ENCODE data around the gene DHX35. TPM values are rescaled to one million over a fixed set of nuclear protein-coding genes. Genes with fewer than 3 reads are reported as not detected.

DHX35 gene
- total and polyA plus RNA-seq, 10 of the 15 experiments (the other 5 are each of a cell fraction or from before 2014, with no cell fraction given) = 4.3 to 21.6 (median 14.9) TPM

DNA sequence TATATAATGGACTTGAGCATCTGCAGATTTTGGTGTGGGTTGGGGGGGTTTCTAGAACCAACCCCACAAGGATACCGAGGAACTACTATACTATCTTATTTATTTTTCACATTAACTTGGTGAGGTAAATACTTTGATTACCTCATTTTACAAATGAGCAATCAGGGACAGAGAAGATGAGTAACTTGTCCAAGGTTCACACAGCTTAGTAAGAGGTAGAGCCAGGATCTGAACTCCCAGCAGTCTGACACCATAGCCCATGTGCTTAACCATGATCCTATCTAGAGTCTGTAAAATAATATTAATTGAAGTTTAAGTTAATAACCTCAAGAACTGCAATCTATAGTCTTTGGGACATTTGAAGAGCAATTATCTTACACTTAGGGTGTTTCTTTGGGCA is 28.6 kb downstream of the DHX35 start:
- intact Hi-C loops (cut with micrococcal nuclease; ENCODE audit: unreplicated experiment) (no loop called here), in situ Hi-C loops (cut with MboI) (no loop called here)
- Histone ChIP-seq H3K79me2 (ENCODE audit: control insufficient read depth, insufficient read depth, low read length) (peaks cover 2% of the 10 kb centered on the region), H3K9ac (ENCODE audit: control insufficient read depth, insufficient read depth, low read length) (no peak overlapping the region), H3K4me2 (ENCODE audit: control insufficient read depth, insufficient read depth) (no peak overlapping the region), H3K36me3 (ENCODE audit: control insufficient read depth in 2 of 2, insufficient read depth in 2 of 2, low read length in 1 of 2) (peaks cover 0 to under 1% of the 10 kb centered on the region in 2 experiments; a peak in 1 of 4 replicates), H3K4me3 (no peak overlapping the region), H2AFZ (ENCODE audit: control insufficient read depth, low read depth, low read length) (no peak overlapping the region), H4K20me1 (ENCODE audit: control insufficient read depth, insufficient read depth) (no peaks in the 10 kb centered on the region), H3K4me1 (ENCODE audit: control insufficient read depth, insufficient read depth, low read length) (peaks cover 27% of the 10 kb centered on the region), H3K27me3 (replicated peaks in 1 of 2; ENCODE audit: control insufficient read depth in 2 of 2, insufficient read depth in 2 of 2, low read length in 1 of 2) (no peaks in the 10 kb centered on the region), H3K27ac (ENCODE audit: control insufficient read depth, insufficient read depth) (no peak overlapping the region), H3K9me3 (replicated peaks; ENCODE audit: control insufficient read depth, insufficient read depth, low read length) (no peaks in the 10 kb centered on the region)
- TF ChIP-seq TCF3 (IDR thresholded peaks at IDR 0.05; ENCODE audit: borderline replicate concordance, insufficient read depth, low read depth, low read length) (no peak), KDM1A (IDR thresholded peaks at IDR 0.05; ENCODE audit: borderline replicate concordance) (no peak), PAX8 (IDR thresholded peaks at IDR 0.05) (no peak)
- ChIA-PET SMC1A (ENCODE audit: uncharacterized antibody, unreplicated experiment) (interaction anchor here (1.1 to 14.8 kb wide), 3 partner anchors 14 to 31 kb away, joined by 3 to 237 read pairs (median 3); partner anchors contain the start of gene DHX35), POLR2A (interaction anchor here (0.5 to 1.4 kb wide), 3 partner anchors 61 to 240 kb away, joined by 3 to 6 read pairs (median 5); no protein-coding TSS in a partner anchor), RAD21 (ENCODE audit: unreplicated experiment) (interaction anchor here (1.2 to 9.0 kb wide), 2 partner anchors 11 to 27 kb away, joined by 3 to 109 read pairs; partner anchors contain the start of gene DHX35), CTCF (interaction anchor here (1.6 to 5.5 kb wide), 4 partner anchors 18 to 59 kb away, joined by 4 to 37 read pairs (median 6); partner anchors contain the start of gene DHX35)
- no peak for DNase-seq (ENCODE audit: low read depth, low spot score)
- BruUV-seq (replicated peaks) = no TSS peak
- 100% methylated on average over 1 of the region's 1 CpG for WGBS (ENCODE audit: insufficient coverage, insufficient replicate concordance, low lambda C conversion rate, missing lambda C conversion rate)
- ATAC-seq = no peak
- no peak for FAIRE-seq

DNA sequence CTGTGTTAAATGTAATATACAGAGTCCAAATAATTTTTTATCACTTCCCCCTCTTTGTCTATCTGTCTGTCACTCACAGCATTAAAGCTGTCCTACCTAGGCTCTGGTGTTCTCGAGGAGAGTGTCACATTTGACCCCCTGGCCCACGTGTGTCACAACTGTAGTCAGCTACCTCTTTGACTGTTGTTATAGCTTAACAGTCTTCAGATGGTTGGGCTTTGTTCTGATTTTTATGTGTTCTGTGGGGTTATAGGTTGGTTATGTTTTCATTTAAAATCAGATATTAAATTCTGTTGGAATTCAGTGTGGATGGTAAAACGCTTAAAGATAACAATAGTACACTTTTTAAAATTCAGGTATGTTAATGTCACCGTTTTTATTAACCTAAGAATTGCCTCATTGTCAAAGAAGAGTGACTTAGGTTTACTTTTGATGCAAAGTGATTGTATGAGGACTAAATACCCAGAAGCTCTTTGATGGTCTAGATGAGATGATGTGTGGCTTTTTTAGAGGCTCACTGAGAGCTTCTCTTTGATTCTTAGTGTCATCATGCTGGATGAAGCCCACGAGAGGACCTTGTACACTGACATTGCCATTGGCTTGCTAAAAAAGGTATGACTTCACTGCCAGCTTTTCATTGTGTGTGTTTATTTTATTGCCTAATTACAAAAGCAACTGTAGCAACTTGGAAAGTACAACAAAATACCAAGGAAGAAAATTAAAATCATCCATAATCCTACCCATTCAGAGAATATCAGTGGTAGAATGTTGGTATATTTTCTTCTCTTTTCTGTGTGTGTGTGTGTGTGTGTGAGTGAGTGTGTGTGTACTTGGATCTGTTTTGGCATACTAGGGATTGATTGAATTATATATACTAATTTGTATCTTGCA is 29.9 kb downstream of the DHX35 start:
- in situ Hi-C loops (cut with MboI) (no loop called here), intact Hi-C loops (cut with micrococcal nuclease; ENCODE audit: unreplicated experiment) (no loop called here)
- H3K4me2 ChIP-seq (ENCODE audit: control insufficient read depth, insufficient read depth) = no peak overlapping the region
- no peak for FAIRE-seq
- ChIA-PET RAD21 (ENCODE audit: unreplicated experiment) (interaction anchor here (1.1 to 9.0 kb wide), 3 partner anchors 12 to 63 kb away, joined by 3 to 109 read pairs (median 3); partner anchors contain the start of gene DHX35), SMC1A (ENCODE audit: uncharacterized antibody, unreplicated experiment) (interaction anchor here (0.7 to 14.8 kb wide), 3 partner anchors 21 to 50 kb away, joined by 3 to 237 read pairs (median 3); partner anchors contain the start of gene DHX35), CTCF (interaction anchor here (0.9 to 5.5 kb wide), 6 partner anchors 10 to 58 kb away, joined by 3 to 37 read pairs (median 5); partner anchors contain the start of gene DHX35), POLR2A (interaction anchor here (0.6 to 1.4 kb wide), 3 partner anchors 30 to 1654 kb away, joined by 3 to 5 read pairs (median 3); partner anchors contain the start of gene DHX35)
- H3K79me2 ChIP-seq (ENCODE audit: control insufficient read depth, insufficient read depth, low read length) = no peaks in the 10 kb centered on the region; the same call in 1 of the 2 replicates
- WGBS (ENCODE audit: insufficient coverage, insufficient replicate concordance, low lambda C conversion rate, missing lambda C conversion rate) = 93% methylated on average over 5 of the region's 5 CpGs
- H4K20me1 ChIP-seq (ENCODE audit: control insufficient read depth, insufficient read depth) = no peaks in the 10 kb centered on the region
- H3K36me3 ChIP-seq (ENCODE audit: control insufficient read depth in 2 of 2, insufficient read depth in 2 of 2, low read length in 1 of 2) = peaks cover 0 to 5% of the 10 kb centered on the region in 2 experiments; a peak in 2 of 4 replicates
- no TSS peak for BruUV-seq (replicated peaks)
- peaks cover 14% of the 10 kb centered on the region for H3K4me1 ChIP-seq (ENCODE audit: control insufficient read depth, insufficient read depth, low read length)
- H3K27me3 ChIP-seq (replicated peaks in 1 of 2; ENCODE audit: control insufficient read depth in 2 of 2, insufficient read depth in 2 of 2, low read length in 1 of 2) = no peaks in the 10 kb centered on the region
- ATAC-seq = no peak
- no peak overlapping the region for H2AFZ ChIP-seq (ENCODE audit: control insufficient read depth, low read depth, low read length)
- H3K9ac ChIP-seq (ENCODE audit: control insufficient read depth, insufficient read depth, low read length) = no peak overlapping the region
- no peaks in the 10 kb centered on the region for H3K9me3 ChIP-seq (replicated peaks; ENCODE audit: control insufficient read depth, insufficient read depth, low read length)
- H3K4me3 ChIP-seq = no peak overlapping the region
- no peak for DNase-seq (ENCODE audit: low read depth, low spot score)
- H3K27ac ChIP-seq (ENCODE audit: control insufficient read depth, insufficient read depth) = no peak overlapping the region
- TF ChIP-seq, protein P1, sequence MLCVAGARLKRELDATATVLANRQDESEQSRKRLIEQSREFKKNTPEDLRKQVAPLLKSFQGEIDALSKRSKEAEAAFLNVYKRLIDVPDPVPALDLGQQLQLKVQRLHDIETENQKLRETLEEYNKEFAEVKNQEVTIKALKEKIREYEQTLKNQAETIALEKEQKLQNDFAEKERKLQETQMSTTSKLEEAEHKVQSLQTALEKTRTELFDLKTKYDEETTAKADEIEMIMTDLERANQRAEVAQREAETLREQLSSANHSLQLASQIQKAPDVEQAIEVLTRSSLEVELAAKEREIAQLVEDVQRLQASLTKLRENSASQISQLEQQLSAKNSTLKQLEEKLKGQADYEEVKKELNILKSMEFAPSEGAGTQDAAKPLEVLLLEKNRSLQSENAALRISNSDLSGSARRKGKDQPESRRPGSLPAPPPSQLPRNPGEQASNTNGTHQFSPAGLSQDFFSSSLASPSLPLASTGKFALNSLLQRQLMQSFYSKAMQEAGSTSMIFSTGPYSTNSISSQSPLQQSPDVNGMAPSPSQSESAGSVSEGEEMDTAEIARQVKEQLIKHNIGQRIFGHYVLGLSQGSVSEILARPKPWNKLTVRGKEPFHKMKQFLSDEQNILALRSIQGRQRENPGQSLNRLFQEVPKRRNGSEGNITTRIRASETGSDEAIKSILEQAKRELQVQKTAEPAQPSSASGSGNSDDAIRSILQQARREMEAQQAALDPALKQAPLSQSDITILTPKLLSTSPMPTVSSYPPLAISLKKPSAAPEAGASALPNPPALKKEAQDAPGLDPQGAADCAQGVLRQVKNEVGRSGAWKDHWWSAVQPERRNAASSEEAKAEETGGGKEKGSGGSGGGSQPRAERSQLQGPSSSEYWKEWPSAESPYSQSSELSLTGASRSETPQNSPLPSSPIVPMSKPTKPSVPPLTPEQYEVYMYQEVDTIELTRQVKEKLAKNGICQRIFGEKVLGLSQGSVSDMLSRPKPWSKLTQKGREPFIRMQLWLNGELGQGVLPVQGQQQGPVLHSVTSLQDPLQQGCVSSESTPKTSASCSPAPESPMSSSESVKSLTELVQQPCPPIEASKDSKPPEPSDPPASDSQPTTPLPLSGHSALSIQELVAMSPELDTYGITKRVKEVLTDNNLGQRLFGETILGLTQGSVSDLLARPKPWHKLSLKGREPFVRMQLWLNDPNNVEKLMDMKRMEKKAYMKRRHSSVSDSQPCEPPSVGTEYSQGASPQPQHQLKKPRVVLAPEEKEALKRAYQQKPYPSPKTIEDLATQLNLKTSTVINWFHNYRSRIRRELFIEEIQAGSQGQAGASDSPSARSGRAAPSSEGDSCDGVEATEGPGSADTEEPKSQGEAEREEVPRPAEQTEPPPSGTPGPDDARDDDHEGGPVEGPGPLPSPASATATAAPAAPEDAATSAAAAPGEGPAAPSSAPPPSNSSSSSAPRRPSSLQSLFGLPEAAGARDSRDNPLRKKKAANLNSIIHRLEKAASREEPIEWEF (IDR thresholded peaks at IDR 0.05; ENCODE audit: insufficient replicate concordance, low read depth, low read length) = no peak
- TF ChIP-seq RUNX3 (IDR thresholded peaks at IDR 0.05; ENCODE audit: low read length) = no peak
- TF ChIP-seq, protein P2, sequence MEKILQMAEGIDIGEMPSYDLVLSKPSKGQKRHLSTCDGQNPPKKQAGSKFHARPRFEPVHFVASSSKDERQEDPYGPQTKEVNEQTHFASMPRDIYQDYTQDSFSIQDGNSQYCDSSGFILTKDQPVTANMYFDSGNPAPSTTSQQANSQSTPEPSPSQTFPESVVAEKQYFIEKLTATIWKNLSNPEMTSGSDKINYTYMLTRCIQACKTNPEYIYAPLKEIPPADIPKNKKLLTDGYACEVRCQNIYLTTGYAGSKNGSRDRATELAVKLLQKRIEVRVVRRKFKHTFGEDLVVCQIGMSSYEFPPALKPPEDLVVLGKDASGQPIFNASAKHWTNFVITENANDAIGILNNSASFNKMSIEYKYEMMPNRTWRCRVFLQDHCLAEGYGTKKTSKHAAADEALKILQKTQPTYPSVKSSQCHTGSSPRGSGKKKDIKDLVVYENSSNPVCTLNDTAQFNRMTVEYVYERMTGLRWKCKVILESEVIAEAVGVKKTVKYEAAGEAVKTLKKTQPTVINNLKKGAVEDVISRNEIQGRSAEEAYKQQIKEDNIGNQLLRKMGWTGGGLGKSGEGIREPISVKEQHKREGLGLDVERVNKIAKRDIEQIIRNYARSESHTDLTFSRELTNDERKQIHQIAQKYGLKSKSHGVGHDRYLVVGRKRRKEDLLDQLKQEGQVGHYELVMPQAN (conservative IDR thresholded peaks at IDR 0.05) = no peak
